CD4-positive, alpha-beta T cell treated with Interleukin-10 for 1 hour (primary cell): ENCODE results near the gene MROH7.

Source experiments
- DNase-seq: peaks from one replicate; pipeline ENCODE4 v3.0.0-alpha.2; 2020

The MROH7 gene

DNA sequence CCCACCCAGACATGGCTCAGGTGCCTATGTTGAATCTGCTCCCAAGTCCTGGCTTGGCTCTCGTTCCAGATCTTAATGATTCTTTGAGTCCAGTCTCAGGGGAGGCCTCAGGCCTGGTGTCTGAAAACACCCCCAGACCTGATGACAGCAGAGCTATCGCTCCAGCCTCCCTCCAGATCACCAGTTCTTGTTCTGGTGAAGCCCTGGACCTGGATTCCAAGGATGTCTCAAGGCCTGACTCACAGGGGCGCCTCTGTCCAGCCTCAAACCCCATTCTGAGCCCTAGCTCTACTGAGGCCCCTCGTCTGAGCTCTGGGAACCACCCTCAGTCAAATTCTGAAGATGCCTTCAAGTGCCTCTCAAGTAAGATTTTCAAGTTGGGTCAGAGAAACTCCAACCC lies 11.4 kb downstream of the MROH7 start:
- DNase-seq, result no peak

GRCh38 chr1:54658164-54658913 lies 16.8 kb downstream of the MROH7 start:
- DNase-seq, result no peak

- DNase-seq, result no peak
Measured at GRCh38 chr1:54663725-54664124, 22.1 kb downstream of the MROH7 start.

- no peak for DNase-seq
Measured at GRCh38 chr1:54664364-54664763, 22.8 kb downstream of the MROH7 start.

- DNase-seq, result no peak
Measured at GRCh38 chr1:54665852-54666251, 24.3 kb downstream of the MROH7 start.

- no peak for DNase-seq
Measured at GRCh38 chr1:54666333-54666732, 24.7 kb downstream of the MROH7 start.

DNA sequence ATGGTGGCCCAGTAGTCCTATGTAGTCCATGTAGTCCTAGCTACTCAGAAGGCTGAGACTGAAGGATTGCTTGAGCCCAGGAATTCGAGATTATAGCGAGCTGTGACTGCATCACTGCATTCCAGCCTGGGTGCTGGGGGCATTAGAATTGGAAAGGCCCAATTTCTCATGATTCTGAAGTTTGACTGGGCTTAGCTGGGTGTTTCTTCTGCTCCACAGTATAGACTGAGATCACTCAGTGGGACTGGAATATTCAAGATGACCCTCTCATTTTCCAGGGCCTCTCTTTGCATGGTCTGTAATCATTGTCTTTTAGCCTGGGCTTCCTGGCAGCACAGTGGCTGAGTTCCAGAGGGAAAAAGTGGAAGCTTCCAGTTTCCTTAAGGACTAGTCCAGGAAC lies 26.2 kb downstream of the MROH7 start:
- no peak for DNase-seq

GRCh38 chr1:54668567-54668966 lies 27.0 kb downstream of the MROH7 start:
- DNase-seq, result no peak

DNA sequence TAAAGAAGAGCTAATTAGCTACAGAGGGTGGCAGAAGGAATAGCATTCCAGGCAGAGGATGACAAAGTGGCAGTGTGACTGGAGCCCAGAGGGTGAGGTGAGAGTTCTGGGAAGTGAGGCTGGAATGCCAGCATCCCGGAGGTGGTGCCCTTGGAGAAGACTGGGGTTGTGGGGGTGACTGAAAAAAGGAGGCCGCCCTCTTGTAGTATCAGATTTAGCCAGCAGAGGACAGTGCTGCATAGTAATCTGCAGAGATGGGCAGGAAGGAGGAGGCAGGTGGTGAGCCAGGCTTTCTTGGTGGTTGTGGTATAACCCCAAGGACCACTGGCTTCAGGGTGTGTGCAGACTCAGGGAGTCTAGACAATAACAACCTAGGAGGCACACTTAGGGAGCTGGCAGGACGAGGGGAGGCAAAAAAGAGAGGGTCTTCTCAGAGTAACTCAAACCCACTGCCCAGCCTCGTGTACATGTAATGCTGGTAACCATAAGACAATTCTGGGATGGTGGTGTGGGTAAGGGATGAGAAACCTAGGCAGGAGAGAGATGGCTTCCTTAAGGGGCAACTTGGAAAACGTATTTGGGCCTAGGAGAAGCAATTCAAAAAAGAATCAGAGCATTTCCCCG lies 30.5 kb downstream of the MROH7 start:
- DNase-seq, result peak; percentile 76

DNA sequence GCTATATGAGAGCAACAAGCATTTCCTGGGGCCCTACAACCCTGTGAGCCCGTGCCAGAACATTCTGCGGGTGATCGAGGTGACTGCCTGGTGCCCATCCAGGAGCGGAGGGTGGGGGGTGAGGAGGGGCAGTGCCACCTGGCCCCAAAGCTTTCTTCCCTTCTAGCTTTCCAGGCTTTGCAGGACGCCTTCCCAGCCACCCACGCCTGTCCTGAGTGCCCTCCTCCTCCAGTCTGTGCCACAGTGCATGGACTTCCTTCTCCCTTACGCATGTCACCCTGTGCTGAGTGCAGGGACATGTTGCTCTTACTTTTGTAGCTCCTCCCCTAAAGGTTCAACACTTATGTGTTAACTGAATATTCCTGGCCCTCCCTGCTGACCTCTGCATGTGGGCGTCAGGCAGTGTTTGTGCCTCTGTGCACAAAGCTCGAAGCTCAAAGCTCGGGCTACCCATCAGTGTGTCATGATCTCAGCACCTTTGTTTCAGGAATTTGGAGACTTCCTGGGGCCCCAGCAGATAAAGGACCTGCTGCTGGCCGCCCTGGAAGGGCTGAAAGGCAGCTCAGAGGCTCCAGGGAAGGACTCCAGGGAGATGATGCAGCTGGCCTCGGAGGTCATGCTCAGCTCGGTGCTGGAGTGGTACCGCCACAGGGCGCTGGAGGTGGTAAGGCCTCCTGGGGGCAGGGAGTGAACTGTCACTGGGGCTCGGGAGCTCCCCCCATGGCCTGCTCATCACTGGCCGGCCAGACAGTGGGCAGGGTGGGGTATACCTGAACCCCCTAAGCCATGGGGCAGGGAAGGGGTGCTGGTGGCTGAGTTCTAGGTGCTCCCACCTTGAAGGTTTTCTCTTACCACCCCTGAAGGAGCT lies 37.4 kb downstream of the MROH7 start:
- DNase-seq, result no peak

DNA sequence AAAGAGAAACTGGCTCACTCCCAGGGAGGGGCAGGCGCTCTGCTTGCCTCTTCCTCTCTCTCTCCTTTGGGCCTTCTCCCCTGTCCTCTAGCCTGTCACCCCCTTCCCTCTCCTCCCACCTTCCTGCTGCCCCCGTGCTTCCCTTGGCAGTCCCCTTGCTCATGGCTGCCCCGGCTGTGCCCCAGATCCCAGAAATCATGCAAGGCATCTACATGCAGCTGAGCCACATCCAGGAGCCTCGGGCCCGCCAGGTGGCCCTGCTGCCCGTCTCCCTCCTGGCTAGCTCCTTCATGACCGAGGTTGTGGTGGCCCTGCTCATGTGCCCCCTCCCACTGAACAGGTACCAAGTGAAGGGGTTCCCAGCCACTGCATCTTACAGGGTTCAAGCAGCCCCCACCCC lies 38.1 kb downstream of the MROH7 start:
- no peak for DNase-seq

DNA sequence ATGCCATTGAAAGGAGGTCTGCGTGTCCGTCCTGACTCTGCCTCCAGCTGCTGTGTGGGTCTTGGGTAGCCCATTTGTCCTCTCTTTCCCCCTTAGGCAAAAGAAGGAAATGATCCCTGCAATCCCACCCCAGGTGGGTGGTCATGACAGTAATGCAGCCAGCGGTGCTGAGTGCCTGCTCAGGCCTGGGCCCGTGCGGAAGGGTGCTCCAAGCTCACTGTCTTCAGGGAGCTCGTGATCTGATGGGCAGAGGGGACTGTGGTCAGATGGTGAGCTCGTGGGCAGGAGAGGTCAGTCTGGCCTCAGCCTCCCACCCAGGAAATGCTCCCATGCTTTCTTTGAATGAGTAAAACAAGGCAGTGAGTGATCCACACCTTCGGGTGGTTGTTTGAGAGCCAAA lies 38.8 kb downstream of the MROH7 start:
- no peak for DNase-seq

GRCh38 chr1:54681358-54681757 lies 39.8 kb downstream of the MROH7 start:
- no peak for DNase-seq

DNA sequence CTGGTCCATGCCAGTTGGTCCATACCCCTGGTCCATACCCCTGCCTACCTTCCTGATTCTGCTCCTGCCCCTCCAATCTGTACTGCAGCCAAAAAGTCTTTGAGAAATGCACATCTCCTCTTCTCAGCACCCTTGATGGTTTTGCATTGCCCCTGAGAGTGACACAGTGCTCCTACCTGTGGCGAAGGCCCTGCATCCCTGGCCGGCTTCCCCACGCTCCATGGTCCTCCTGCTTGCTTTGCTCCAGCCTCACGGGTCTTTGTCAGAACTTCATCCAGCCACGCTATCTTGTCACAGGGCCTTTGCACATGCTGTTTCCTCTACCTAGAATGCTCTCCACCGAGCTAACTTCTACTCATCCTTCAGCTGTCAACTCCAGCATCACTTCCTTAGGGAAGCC lies 41.9 kb downstream of the MROH7 start:
- DNase-seq, result no peak

GRCh38 chr1:54685335-54685905 lies 43.8 kb downstream of the MROH7 start:
- no peak for DNase-seq

DNA sequence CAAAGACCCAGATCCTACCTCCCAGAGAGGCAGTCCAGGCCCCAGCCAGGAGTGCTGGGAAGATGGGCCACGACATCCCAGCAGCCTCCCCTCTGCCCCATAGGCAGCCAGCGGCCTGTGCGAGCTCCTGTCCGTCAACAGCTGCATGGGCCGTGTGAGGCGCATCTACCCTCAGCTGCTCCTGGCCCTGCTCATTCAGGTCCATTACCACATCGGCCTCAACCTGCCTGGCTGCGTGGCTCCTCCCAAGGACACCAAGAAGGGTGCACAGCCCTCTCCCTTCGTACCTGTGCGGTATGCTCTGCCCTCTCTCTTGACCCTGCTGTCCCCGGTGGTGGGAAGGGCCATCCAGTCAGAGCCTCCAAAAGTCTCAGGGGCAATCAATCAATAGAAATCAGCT lies 44.6 kb downstream of the MROH7 start:
- DNase-seq, result no peak

DNA sequence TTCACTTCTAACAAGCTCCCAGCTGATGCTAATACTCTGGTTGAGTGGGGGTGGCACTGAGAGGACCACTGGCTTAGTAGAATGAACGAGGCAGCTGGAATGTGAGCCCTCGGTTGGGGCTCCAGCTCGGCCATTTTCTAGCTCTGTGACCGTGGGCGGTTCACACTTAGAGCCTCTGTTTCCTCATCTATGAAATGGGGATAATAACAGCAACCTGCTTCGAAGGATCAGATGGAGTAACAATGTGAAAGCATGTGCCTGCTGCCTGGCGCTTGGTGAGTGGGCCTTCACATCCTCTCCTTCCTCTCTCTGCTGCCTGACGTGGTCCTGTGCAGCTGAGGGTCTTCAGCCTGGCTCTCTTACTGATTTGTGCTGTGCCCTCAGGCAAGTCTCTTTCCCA lies 53.2 kb downstream of the MROH7 start:
- no peak for DNase-seq

DNA sequence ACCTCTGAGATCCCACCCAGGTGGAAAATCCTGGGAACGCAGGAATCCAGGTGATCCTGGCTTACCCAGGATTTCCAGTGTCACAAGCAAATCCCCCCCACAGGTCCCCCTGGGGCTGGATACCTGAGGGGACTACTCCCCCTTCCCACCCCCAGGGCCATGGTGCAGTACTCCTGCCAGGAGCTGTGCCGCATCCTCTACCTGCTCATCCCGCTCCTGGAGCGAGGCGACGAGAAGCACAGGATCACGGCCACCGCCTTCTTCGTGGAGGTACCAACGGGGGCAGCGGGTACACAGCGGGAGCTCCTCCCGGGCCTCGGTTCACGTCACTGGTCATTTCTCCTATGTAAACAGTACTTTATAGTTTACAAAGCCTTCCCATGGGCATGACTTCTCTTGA lies 53.6 kb downstream of the MROH7 start:
- no peak for DNase-seq

DNA sequence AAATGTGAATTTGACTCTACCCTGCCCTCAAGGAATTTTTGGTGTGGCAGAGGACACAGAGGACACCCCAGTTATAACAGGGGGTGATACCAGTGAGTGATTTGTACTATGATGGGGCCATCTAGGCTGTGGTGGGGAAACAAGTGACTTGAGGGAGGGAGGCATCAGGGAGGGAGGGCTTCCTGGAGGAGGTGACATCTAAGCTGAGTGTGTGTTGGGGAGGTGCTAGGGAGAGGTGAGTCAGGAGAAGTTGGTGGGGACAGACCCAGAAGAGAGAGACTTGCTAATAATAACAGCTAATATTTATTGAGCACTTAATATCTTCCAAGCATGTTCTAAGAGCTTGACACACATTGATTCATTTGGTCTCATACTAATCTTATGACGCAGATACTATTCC lies 54.2 kb downstream of the MROH7 start:
- no peak for DNase-seq

DNA sequence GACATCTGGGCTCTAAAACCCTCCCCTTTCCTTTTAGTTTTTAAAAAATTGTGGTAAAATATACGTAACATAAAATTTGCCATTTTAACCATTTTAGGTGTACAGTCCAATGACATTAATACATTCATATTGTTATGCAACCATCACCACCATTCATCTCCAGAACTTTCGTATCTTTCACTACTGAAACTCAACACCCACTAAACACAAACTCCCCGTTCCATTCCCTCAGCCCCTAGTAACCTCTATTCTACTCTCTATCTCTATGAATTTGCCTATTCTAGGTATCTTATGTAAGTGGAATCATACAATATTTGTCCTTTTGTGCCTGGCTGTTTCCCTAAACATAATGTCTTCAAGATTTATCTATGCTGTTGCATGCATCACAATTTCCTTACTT lies 54.7 kb downstream of the MROH7 start:
- DNase-seq, result no peak

GRCh38 chr1:54697896-54698295 lies 56.3 kb downstream of the MROH7 start:
- no peak for DNase-seq

GRCh38 chr1:54698346-54698745 lies 56.8 kb downstream of the MROH7 start:
- DNase-seq, result no peak

- no peak for DNase-seq
Measured at GRCh38 chr1:54699936-54700525, 58.4 kb downstream of the MROH7 start.
